ENCODE results near the gene RAB5IF. TPM values are rescaled to one million over a fixed set of nuclear protein-coding genes. Genes with fewer than 3 reads are reported as not detected.

The RAB5IF gene
- total and polyA plus RNA-seq, 2 of the 4 experiments (the other 2 are of a cell fraction), result 74.0 to 93.1 TPM

DNA sequence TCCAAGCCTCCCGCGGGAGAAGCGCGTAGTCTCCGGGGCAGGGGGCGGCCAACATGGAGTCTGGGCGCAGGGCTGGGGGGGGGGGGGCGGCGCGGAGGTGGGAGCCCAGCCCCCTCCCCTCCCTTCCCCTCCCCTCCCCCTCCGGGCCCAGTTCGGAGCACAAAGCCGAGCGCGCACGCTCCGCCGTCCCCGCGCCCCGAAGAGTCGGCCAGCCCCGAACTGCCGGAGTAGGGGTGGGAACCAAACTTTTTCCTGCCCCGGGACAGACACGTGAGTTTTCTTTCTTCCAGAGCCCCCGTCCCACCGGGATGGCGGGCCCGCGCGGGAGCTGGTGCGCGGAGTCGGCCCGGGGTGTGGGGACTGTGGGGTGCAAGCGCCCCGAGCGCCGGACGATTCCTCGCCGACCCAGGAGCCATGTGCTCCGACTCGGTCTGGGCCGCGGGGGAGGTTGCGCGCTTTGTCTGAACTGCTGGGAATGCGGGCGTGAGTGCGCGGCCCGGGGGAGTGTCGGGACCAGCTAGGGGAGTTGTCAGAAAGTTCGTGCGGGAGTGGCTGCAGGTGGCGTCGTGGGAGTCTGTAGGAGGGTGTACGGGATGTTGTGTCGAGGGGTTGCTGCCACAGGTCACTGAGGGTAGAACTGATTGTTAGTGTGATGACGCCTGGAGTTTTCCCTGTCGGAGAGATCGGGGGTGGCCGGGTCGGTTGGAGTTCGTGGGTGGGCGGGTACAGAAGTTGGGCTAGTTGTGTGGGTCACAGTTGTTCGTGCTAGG lies 31.0 kb upstream of the RAB5IF start:
- H3K23ac ChIP-seq (ENCODE audit: low read depth, low read length), result peak overlapping the region; percentile 88
- 2% methylated on average over 30 of the region's 69 CpGs; no CpG with 5 or more reads in 1 of the 2 experiments for WGBS, 2 experiments (ENCODE audit: extremely low coverage in 2 of 2, insufficient read length in 1 of 2)
- peak overlapping the region; percentile 60 for H3K4me3 ChIP-seq (ENCODE audit: insufficient read depth, low read depth, low read length)
- peak overlapping the region; percentile 95 for H3K4me2 ChIP-seq (ENCODE audit: low read depth, low read length)
- H3K4me1 ChIP-seq (ENCODE audit: control insufficient read depth, insufficient read depth, low read length), result peaks cover 13% of the 10 kb centered on the region
- H2BK120ac ChIP-seq (ENCODE audit: low read depth, low read length), result no peak overlapping the region
- dilution Hi-C loops (cut with HindIII; ENCODE audit: low sequenced_read_pairs, unreplicated experiment) (no loop called here), in situ Hi-C loops (cut with MboI; ENCODE audit: low sequenced_read_pairs) (no loop called here), intact Hi-C loops (cut with micrococcal nuclease) (loop anchor here (2.0 kb wide), 1 partner anchor 30 kb away; the partner anchor contains the start of gene RAB5IF)
- peak overlapping the region; percentile 87 for H3K14ac ChIP-seq (replicated peaks; ENCODE audit: low read depth, low read length)
- peaks cover 29% of the 10 kb centered on the region for H3K9me1 ChIP-seq (ENCODE audit: insufficient read depth, low read length)
- H3K27ac ChIP-seq (ENCODE audit: insufficient read depth, low read length), result peak overlapping the region; percentile 81
- H2AFZ ChIP-seq (replicated peaks; ENCODE audit: low read length, poor library complexity), result peak overlapping the region; percentile 94
- no TSS peak for BruUV-seq (replicated peaks)
- H3K56ac ChIP-seq (ENCODE audit: extremely low read depth, insufficient read depth, low read length), result peak overlapping the region; percentile 58; the same call in 1 of the 2 replicates
- H3K9me3 ChIP-seq (ENCODE audit: control insufficient read depth, insufficient read depth, low read length), result no peaks in the 10 kb centered on the region
- H3K27me3 ChIP-seq (ENCODE audit: control insufficient read depth, insufficient read depth, low read length), result no peaks in the 10 kb centered on the region
- H2AK9ac ChIP-seq (replicated peaks; ENCODE audit: low read depth, low read length, poor library complexity), result peak overlapping the region; percentile 95
- peak overlapping the region; percentile 71 for H3K9ac ChIP-seq (ENCODE audit: low read depth, low read length)
- peaks cover 30 to 51% of the 10 kb centered on the region in 2 experiments for H3K79me1 ChIP-seq (ENCODE audit: low read depth in 1 of 2, low read length in 2 of 2)
- peaks cover 36% of the 10 kb centered on the region for H4K20me1 ChIP-seq (ENCODE audit: insufficient read depth, low read length)
- H4K5ac ChIP-seq (ENCODE audit: low read depth, low read length), result no peak overlapping the region
- POLR2A ChIA-PET (ENCODE audit: unreplicated experiment), result interaction anchor here (0.8 kb wide), 1 partner anchor 15 kb away, joined by 16 read pairs; no protein-coding TSS in a partner anchor
- DNase-seq, result peak; percentile 38
- H3K18ac ChIP-seq (ENCODE audit: low read depth, low read length), result no peak overlapping the region; the same call in 1 of the 2 replicates
- peak overlapping the region; percentile 41; the same call in 1 of the 2 replicates for H4K91ac ChIP-seq (ENCODE audit: insufficient read depth, low read depth, low read length)
- H3K36me3 ChIP-seq (ENCODE audit: control insufficient read depth, insufficient read depth, low read length), result peaks cover 10% of the 10 kb centered on the region
- H2AK5ac ChIP-seq (ENCODE audit: low read depth, low read length), result peak overlapping the region; percentile 72
- H2BK15ac ChIP-seq (ENCODE audit: low read depth, low read length), result no peak overlapping the region
- peak; percentile 24 for ATAC-seq (ENCODE audit: low read depth)
- H4K8ac ChIP-seq (ENCODE audit: low read depth in 2 of 2, low read length in 2 of 2), result peak overlapping the region; percentile 3 to 67; a peak in 2 of 4 replicates
- CTCF ChIA-PET, result no interaction called here
- peak overlapping the region; percentile 23 for H2BK5ac ChIP-seq (ENCODE audit: low read depth, low read length, poor library complexity, severe bottlenecking)
- no peak overlapping the region for H2BK20ac ChIP-seq (ENCODE audit: low read depth, low read length)
- TF ChIP-seq MXI1 (IDR thresholded peaks at IDR 0.05; ENCODE audit: borderline replicate concordance, low read depth, low read length), result peak; percentile 79; the same call in 1 of the 2 replicates
- no peak for TF ChIP-seq MAFK (IDR thresholded peaks at IDR 0.05; ENCODE audit: low read depth, low read length)
- TF ChIP-seq, protein P1, sequence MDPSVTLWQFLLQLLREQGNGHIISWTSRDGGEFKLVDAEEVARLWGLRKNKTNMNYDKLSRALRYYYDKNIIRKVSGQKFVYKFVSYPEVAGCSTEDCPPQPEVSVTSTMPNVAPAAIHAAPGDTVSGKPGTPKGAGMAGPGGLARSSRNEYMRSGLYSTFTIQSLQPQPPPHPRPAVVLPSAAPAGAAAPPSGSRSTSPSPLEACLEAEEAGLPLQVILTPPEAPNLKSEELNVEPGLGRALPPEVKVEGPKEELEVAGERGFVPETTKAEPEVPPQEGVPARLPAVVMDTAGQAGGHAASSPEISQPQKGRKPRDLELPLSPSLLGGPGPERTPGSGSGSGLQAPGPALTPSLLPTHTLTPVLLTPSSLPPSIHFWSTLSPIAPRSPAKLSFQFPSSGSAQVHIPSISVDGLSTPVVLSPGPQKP (IDR thresholded peaks at IDR 0.05; ENCODE audit: borderline replicate concordance, low read depth, low read length), result no peak
- TF ChIP-seq, protein P2, sequence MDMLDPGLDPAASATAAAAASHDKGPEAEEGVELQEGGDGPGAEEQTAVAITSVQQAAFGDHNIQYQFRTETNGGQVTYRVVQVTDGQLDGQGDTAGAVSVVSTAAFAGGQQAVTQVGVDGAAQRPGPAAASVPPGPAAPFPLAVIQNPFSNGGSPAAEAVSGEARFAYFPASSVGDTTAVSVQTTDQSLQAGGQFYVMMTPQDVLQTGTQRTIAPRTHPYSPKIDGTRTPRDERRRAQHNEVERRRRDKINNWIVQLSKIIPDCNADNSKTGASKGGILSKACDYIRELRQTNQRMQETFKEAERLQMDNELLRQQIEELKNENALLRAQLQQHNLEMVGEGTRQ (IDR thresholded peaks at IDR 0.05; ENCODE audit: low read depth, low read length), result no peak
- 0 out of 2 replicates have a peak, but pooled peaks have one; percentile 3 for TF ChIP-seq BHLHE40 (IDR thresholded peaks at IDR 0.05; ENCODE audit: low read depth, low read length)
- 0 out of 2 replicates have a peak, but pooled peaks have one; percentile 2 for TF ChIP-seq POLR2A (IDR thresholded peaks at IDR 0.05; ENCODE audit: low read depth, low read length)
- peak overlapping the region; percentile 75 for H3K4ac ChIP-seq (ENCODE audit: low read depth, low read length)
